H1 (cell line): ENCODE measurements around the gene ESR1. TPM values are rescaled to one million over a fixed set of nuclear protein-coding genes. Genes with fewer than 3 reads are reported as not detected.

Experiments used
- BACH1 ChIP-seq: IDR thresholded peaks from 2 replicates; pipeline ENCODE4 v1.6.1; 2012; ENCODE audit warnings: low read length, improper control_type of control experiment
- CBX5 ChIP-seq: fragments of 300-800, 300-1000 bp; sonication (generic); IDR thresholded peaks from 2 replicates; pipeline ENCODE4 v1.7.1; 2016; ENCODE audit warnings: antibody characterized with exemption, low read length, low read depth
- SAP30 ChIP-seq: fragments of 300-600 bp; sonication (generic); IDR thresholded peaks from 2 replicates; pipeline ENCODE4 v1.7.1; 2012; ENCODE audit warnings: low read length, moderate library complexity, mild to moderate bottlenecking, inconsistent platforms; ENCODE audit not compliant: insufficient read depth, insufficient replicate concordance
- polyA plus RNA-seq, 7 experiments: library from polyadenylated mRNA; depleted of rRNA in 3 of 7; stranded (reverse) in 5 of 7; unstranded in 2 of 7; fragments of >200 nt in 5 of 7; fragments of 200-250 nt in 2 of 7; gene quantifications; 1 replicate in 5 of 7; 2 replicates in 1 of 7; 4 replicates in 1 of 7; pipeline versions ENCODE4 v1.2.1 to v1.2.3, GENCODE V29; 2011 to 2013; ENCODE audit warnings: missing spikeins in 2 of 7, mixed read lengths in 2 of 7
- total RNA-seq: library from RNA; stranded (reverse); fragmentation: NEBNext Ultra II Directional; extraction: Animal tissue kit (Norgen Biotek cat#: 25700); gene quantifications from 2 replicates; pipeline ENCODE4 v1.2.1, GENCODE V29; 2021

ESR1 gene
- total and polyA plus RNA-seq, 2 of the 8 experiments (the other 6 are each of a cell fraction or from before 2014, with no cell fraction given): 0.03 to 0.17 TPM

DNA sequence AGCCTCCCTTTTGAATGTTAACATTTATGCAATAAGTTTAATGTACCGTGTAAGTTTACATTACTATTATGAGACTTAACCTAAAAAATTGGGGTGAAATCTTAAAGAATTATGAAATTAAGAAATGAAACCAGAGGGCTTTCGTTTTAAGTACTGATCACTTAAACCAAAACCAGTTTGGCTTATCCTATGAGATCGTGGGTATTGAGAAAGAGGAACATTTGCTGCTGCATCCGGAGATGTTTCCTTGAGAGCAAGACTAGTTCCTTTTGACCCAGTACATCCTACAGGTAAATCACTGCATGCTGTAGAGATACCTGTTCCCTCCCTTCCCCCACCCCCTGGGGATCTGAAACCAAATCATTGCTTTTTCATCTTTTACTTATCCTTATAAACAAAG lies 201.3 kb downstream of the ESR1 start (continued):
- TF ChIP-seq SAP30 (no peak), CBX5 (no peak), BACH1 (no peak)
- TF ChIP-seq, all 59 proteins: peak for 0
